Caco-2 (cell line): ENCODE results near the gene TMC1. TPM values are rescaled to one million over a fixed set of nuclear protein-coding genes. Genes with fewer than 3 reads are reported as not detected.

Experiments used
- BruUV-seq: library from RNA; stranded (reverse); fragments of 400-500 nt; replicated peaks from 2 replicates; lab custom pipeline; 2021; lab: Mats Ljungman, UMichigan
- CTCF ChIA-PET: fragments of 300-600 bp; sonication (Branson Sonifier 250); formaldehyde crosslinking; loops from one replicate; lab custom pipeline; 2022; ENCODE audit warnings: antibody characterized with exemption; lab: Charles Lee
- POLR2A ChIA-PET: fragments of 300-600 bp; sonication (Branson Sonifier 250); formaldehyde crosslinking; loops from one replicate; lab custom pipeline; 2022; ENCODE audit warnings: antibody characterized with exemption; lab: Charles Lee
- DNase-seq, 2 experiments: peaks; one replicate each; pipeline versions ENCODE4 v3.0.0 to v3.0.0-alpha.2; 2020 to 2022
- H3K27me3 ChIP-seq: replicated peaks from 2 replicates; pipeline ENCODE4 v1.6.0; 2011; ENCODE audit warnings: low read length; ENCODE audit not compliant: control insufficient read depth, insufficient read depth
- H3K36me3 ChIP-seq: 2 replicates; pipeline ENCODE4 v1.5.1; 2011; ENCODE audit warnings: low read length; ENCODE audit not compliant: control insufficient read depth, insufficient read depth
- H3K4me1 ChIP-seq: fragments of 250-450 bp; sonication (Bioruptor Pico); 2 replicates; pipeline ENCODE4 v1.5.1; 2020; ENCODE audit warnings: mild to moderate bottlenecking
- H3K4me3 ChIP-seq: 2 replicates; pipeline ENCODE4 v1.5.1; 2011; ENCODE audit warnings: low read depth, mild to moderate bottlenecking, control low read depth, low read length
- H3K9me3 ChIP-seq: fragments of 250-450 bp; sonication (Bioruptor Pico); 2 replicates; pipeline ENCODE4 v1.5.1; 2020; ENCODE audit warnings: mild to moderate bottlenecking, moderate library complexity
- H3K27ac Mint-ChIP-seq: one replicate; pipeline ENCODE4 v1.8.0; 2022; ENCODE audit warnings: mixed read lengths; ENCODE audit not compliant: unreplicated experiment
- H3K27me3 Mint-ChIP-seq: one replicate; pipeline ENCODE4 v1.8.0; 2022; ENCODE audit warnings: mixed read lengths; ENCODE audit not compliant: insufficient read depth, unreplicated experiment
- H3K36me3 Mint-ChIP-seq: one replicate; pipeline ENCODE4 v1.8.0; 2022; ENCODE audit warnings: mild to moderate bottlenecking, mixed read lengths; ENCODE audit not compliant: insufficient read depth, unreplicated experiment
- H3K4me1 Mint-ChIP-seq: one replicate; pipeline ENCODE4 v1.8.0; 2022; ENCODE audit warnings: low read depth, mixed read lengths; ENCODE audit not compliant: unreplicated experiment
- H3K4me3 Mint-ChIP-seq: one replicate; pipeline ENCODE4 v1.8.0; 2022; ENCODE audit warnings: mild to moderate bottlenecking, moderate library complexity, mixed read lengths; ENCODE audit not compliant: unreplicated experiment
- H3K9me3 Mint-ChIP-seq: one replicate; pipeline ENCODE4 v1.8.0; 2022; ENCODE audit warnings: mixed read lengths; ENCODE audit not compliant: unreplicated experiment
- intact Hi-C: fragments of 100-400 bp; cut with micrococcal nuclease; formaldehyde crosslinking; loops from one replicate; pipeline ENCODE4 v1.10.0; 2022; ENCODE audit not compliant: unreplicated experiment
- total RNA-seq: library from RNA; stranded (reverse); gene quantifications from 2 replicates; pipeline ENCODE4 v1.2.3, GENCODE V29; 2022
- TF ChIP-seq, protein P1 (sequence below), 2 experiments: fragments of 200-600 bp in 1 of 2; IDR thresholded peaks; 1 replicate in 1 of 2; 2 replicates in 1 of 2; pipeline versions ENCODE4 v1.5.1 to v1.8.0; 2011 to 2022; ENCODE audit warnings: antibody characterized with exemption in 1 of 2, control low read depth in 1 of 2, inconsistent platforms in 1 of 2, low read depth in 1 of 2, low read length in 1 of 2, mild to moderate bottlenecking in 1 of 2, moderate library complexity in 1 of 2; ENCODE audit not compliant: insufficient read depth in 1 of 2, severe bottlenecking in 1 of 2, unreplicated experiment in 1 of 2

Gene TMC1
- total RNA-seq, 1 experiment from 2014 or later = not detected

DNA sequence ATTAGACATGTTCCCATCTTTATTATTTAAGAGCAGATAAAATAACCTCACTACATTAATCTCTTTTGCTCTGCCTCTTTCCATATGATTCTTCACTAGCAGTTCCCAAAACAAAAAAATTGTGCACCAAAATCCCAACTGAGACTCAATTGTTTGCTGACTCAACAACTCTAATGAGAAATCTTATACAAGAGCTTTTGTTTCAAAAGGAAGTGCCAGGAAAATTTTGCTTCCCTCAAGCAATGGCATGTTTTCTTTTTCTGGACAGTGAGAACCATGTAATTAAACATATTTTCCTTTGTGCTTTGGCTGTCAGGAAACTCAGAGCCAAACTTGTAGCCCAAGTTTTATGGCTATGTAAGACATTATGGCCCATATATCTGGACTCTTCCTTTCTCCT lies 62.0 kb downstream of the TMC1 start:
- no TSS peak for BruUV-seq
- Mint-ChIP-seq H3K27me3 (no peaks in the 10 kb centered on the region), H3K4me1 (peaks cover 8% of the 10 kb centered on the region), H3K9me3 (no peaks in the 10 kb centered on the region), H3K4me3 (no peak overlapping the region), H3K36me3 (no peaks in the 10 kb centered on the region), H3K27ac (no peak overlapping the region)
- no peaks in the 10 kb centered on the region for H3K27me3 ChIP-seq
- DNase-seq = no peak
- no peak overlapping the region for H3K4me3 ChIP-seq
- intact Hi-C loops = no loop called here
- H3K4me1 ChIP-seq = no peaks in the 10 kb centered on the region
- H3K36me3 ChIP-seq = no peaks in the 10 kb centered on the region
- TF ChIP-seq, protein P1, sequence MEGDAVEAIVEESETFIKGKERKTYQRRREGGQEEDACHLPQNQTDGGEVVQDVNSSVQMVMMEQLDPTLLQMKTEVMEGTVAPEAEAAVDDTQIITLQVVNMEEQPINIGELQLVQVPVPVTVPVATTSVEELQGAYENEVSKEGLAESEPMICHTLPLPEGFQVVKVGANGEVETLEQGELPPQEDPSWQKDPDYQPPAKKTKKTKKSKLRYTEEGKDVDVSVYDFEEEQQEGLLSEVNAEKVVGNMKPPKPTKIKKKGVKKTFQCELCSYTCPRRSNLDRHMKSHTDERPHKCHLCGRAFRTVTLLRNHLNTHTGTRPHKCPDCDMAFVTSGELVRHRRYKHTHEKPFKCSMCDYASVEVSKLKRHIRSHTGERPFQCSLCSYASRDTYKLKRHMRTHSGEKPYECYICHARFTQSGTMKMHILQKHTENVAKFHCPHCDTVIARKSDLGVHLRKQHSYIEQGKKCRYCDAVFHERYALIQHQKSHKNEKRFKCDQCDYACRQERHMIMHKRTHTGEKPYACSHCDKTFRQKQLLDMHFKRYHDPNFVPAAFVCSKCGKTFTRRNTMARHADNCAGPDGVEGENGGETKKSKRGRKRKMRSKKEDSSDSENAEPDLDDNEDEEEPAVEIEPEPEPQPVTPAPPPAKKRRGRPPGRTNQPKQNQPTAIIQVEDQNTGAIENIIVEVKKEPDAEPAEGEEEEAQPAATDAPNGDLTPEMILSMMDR (IDR thresholded peaks at IDR 0.05; ENCODE audit: insufficient read depth in 1 of 2, low read depth in 1 of 2, low read length in 1 of 2, severe bottlenecking in 1 of 2, unreplicated experiment in 1 of 2) = no peak
- no peaks in the 10 kb centered on the region for H3K9me3 ChIP-seq
- POLR2A ChIA-PET = no interaction called here
- CTCF ChIA-PET = no interaction called here

DNA sequence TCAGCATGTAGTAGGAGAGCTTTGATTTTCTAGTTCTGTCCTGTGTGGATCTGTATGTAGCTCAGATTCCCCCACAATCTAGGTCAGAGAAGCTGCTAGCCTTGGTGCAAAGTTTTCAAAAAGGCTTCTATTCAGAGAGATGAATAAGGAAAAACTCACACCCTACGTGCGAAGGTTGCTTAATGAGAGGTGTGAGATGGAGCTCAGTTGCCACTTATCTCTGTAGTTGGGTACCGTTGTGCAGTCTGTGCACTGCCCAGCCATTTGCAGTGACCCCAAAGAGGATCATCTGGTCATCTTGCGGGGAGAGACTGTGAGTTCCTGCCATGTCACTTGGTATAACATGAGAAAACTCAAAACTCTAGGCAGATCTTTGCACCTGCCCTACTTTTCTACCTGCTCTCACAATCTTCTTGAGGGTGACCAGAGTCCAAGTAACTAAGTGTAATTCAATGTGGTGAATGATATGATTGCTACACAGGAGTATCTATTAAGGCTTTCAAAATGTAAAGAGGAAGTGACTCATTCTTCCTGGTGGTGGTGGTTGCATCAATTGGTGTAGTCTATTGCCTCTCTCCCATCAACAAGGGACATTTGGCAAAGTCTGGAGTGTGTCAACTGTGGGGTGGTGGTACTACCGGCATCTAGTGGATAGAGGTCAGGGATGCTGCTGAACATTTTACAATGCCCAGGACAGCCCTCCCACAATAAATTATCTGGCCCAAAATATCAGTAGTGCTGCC lies 65.2 kb downstream of the TMC1 start:
- H3K4me1 ChIP-seq = no peaks in the 10 kb centered on the region
- no peaks in the 10 kb centered on the region for H3K9me3 ChIP-seq
- CTCF ChIA-PET = no interaction called here
- Mint-ChIP-seq H3K4me3 (no peak overlapping the region), H3K36me3 (no peaks in the 10 kb centered on the region), H3K27ac (no peak overlapping the region), H3K27me3 (no peaks in the 10 kb centered on the region), H3K4me1 (peaks cover 22% of the 10 kb centered on the region), H3K9me3 (no peaks in the 10 kb centered on the region)
- POLR2A ChIA-PET = no interaction called here
- intact Hi-C loops = no loop called here
- H3K36me3 ChIP-seq = no peaks in the 10 kb centered on the region
- H3K27me3 ChIP-seq = no peaks in the 10 kb centered on the region
- no TSS peak for BruUV-seq
- TF ChIP-seq, protein P1 (IDR thresholded peaks at IDR 0.05; ENCODE audit: insufficient read depth in 1 of 2, low read depth in 1 of 2, low read length in 1 of 2, severe bottlenecking in 1 of 2, unreplicated experiment in 1 of 2) = no peak
- DNase-seq = no peak
- no peak overlapping the region for H3K4me3 ChIP-seq

- no peak for DNase-seq
- Mint-ChIP-seq H3K36me3 (no peaks in the 10 kb centered on the region), H3K4me3 (no peak overlapping the region), H3K27ac (no peak overlapping the region), H3K27me3 (no peaks in the 10 kb centered on the region), H3K9me3 (no peaks in the 10 kb centered on the region), H3K4me1 (peaks cover 22% of the 10 kb centered on the region)
- TF ChIP-seq, protein P1 (IDR thresholded peaks at IDR 0.05; ENCODE audit: insufficient read depth in 1 of 2, low read depth in 1 of 2, low read length in 1 of 2, severe bottlenecking in 1 of 2, unreplicated experiment in 1 of 2) = no peak
- intact Hi-C loops = no loop called here
- Histone ChIP-seq H3K27me3 (no peaks in the 10 kb centered on the region), H3K36me3 (no peaks in the 10 kb centered on the region), H3K4me1 (no peaks in the 10 kb centered on the region), H3K4me3 (no peak overlapping the region), H3K9me3 (no peaks in the 10 kb centered on the region)
- ChIA-PET CTCF (no interaction called here), POLR2A (no interaction called here)
- no TSS peak for BruUV-seq
These were observed 66.9 kb downstream of the TMC1 start for GRCh38 chr9:72588336-72588735.
